ENCODE results near the gene ZNF618. TPM values are rescaled to one million over a fixed set of nuclear protein-coding genes. Genes with fewer than 3 reads are reported as not detected.

Gene ZNF618
- total and polyA plus RNA-seq, 2 experiments from 2014 or later: 12.1 to 22.1 TPM

- Histone ChIP-seq H3F3A (replicated peaks; ENCODE audit: low read depth) (no peaks in the 10 kb centered on the region), H3K9me2 (ENCODE audit: insufficient read depth) (0 out of 2 replicates have a peak, but pooled peaks cover 4% of the 10 kb centered on the region), H3K4me3 (no peak overlapping the region), H2AFZ (no peak overlapping the region), H3K79me2 (replicated peaks; ENCODE audit: insufficient read depth) (0 out of 2 replicates have a peak, but pooled peaks cover 2% of the 10 kb centered on the region), H3K4me2 (no peak overlapping the region), H3K27me3 (ENCODE audit: insufficient read depth) (no peaks in the 10 kb centered on the region), H3K4me1 (ENCODE audit: insufficient read depth) (no peaks in the 10 kb centered on the region), H3K36me3 (ENCODE audit: insufficient read depth) (no peaks in the 10 kb centered on the region), H4K20me1 (replicated peaks; ENCODE audit: insufficient read depth) (no peaks in the 10 kb centered on the region; the same call in 1 of the 2 replicates), H3K27ac (ENCODE audit: low read depth) (no peak overlapping the region)
- TF ChIP-seq ZNF331 (CRISPR knock-in tag; IDR thresholded peaks at IDR 0.05; ENCODE audit: low read depth) (no peak), ETS1 (IDR thresholded peaks at IDR 0.05) (no peak), REST (IDR thresholded peaks at IDR 0.05; ENCODE audit: unreplicated experiment) (no peak), CREB1 (CRISPR knock-in tag; IDR thresholded peaks at IDR 0.05; ENCODE audit: low read depth) (no peak), EZH2phosphoT487 (IDR thresholded peaks at IDR 0.05; ENCODE audit: unreplicated experiment) (no peak), POLR2AphosphoS5 (IDR thresholded peaks at IDR 0.05; ENCODE audit: low read depth) (no peak)
- Mint-ChIP-seq H3K4me1 (peaks cover 12% of the 10 kb centered on the region; the same call in 2 of the 3 replicates), H3K36me3 (ENCODE audit: low read depth) (peaks cover 27% of the 10 kb centered on the region), H3K27ac (no peak overlapping the region), H3K4me3 (no peak overlapping the region), H3K9me3 (no peaks in the 10 kb centered on the region), H3K27me3 (ENCODE audit: insufficient read depth, low read depth, poor library complexity) (no peaks in the 10 kb centered on the region)
- no peak for DNase-seq (ENCODE audit: low spot score)
- no peak for ATAC-seq
Observed at GRCh38 chr9:113973226-113973625, 97.1 kb downstream of the ZNF618 start.

GRCh38 chr9:113973963-113974413 is 97.9 kb downstream of the ZNF618 start:
- Histone ChIP-seq H3K4me1 (ENCODE audit: insufficient read depth) (no peaks in the 10 kb centered on the region), H3K27ac (ENCODE audit: low read depth) (no peak overlapping the region), H3K4me2 (no peak overlapping the region), H3F3A (replicated peaks; ENCODE audit: low read depth) (no peaks in the 10 kb centered on the region), H3K9me2 (ENCODE audit: insufficient read depth) (0 out of 2 replicates have a peak, but pooled peaks cover 4% of the 10 kb centered on the region), H2AFZ (no peak overlapping the region), H3K4me3 (no peak overlapping the region), H3K27me3 (ENCODE audit: insufficient read depth) (no peaks in the 10 kb centered on the region), H4K20me1 (replicated peaks; ENCODE audit: insufficient read depth) (peaks cover 2% of the 10 kb centered on the region; the same call in 1 of the 2 replicates), H3K79me2 (replicated peaks; ENCODE audit: insufficient read depth) (0 out of 2 replicates have a peak, but pooled peaks cover 5% of the 10 kb centered on the region), H3K36me3 (ENCODE audit: insufficient read depth) (no peaks in the 10 kb centered on the region)
- Mint-ChIP-seq H3K9me3 (no peaks in the 10 kb centered on the region), H3K4me3 (no peak overlapping the region), H3K4me1 (peaks cover 12% of the 10 kb centered on the region; the same call in 2 of the 3 replicates), H3K36me3 (ENCODE audit: low read depth) (peaks cover 26% of the 10 kb centered on the region), H3K27ac (peak overlapping the region; percentile 36; the same call in 1 of the 2 replicates), H3K27me3 (ENCODE audit: insufficient read depth, low read depth, poor library complexity) (no peaks in the 10 kb centered on the region)
- DNase-seq (ENCODE audit: low spot score) (no peak), ATAC-seq (no peak)
- TF ChIP-seq JUNB (IDR thresholded peaks at IDR 0.05; ENCODE audit: unreplicated experiment): no peak
- no peak for TF ChIP-seq ZNF114 (CRISPR knock-in tag; IDR thresholded peaks at IDR 0.05)
- no peak for TF ChIP-seq EZH2 (IDR thresholded peaks at IDR 0.05; ENCODE audit: low read depth, unreplicated experiment)
- no peak for TF ChIP-seq ZNF462 (CRISPR knock-in tag; IDR thresholded peaks at IDR 0.05)
- TF ChIP-seq ETS1 (IDR thresholded peaks at IDR 0.05): no peak
